NT2/D1 (cell line): ENCODE results near the gene RAMAC.
"Not testable (repeated sequence)": the region's sequence is repeated elsewhere in the genome, so short reads cannot be mapped to it uniquely, and the experiment has no call there.

Experiments
- DNase-seq: peaks from one replicate; pipeline ENCODE4 v3.0.0-alpha.2; 2011; ENCODE audit warnings: low read depth, low spot score
- H3K27me3 ChIP-seq: 2 replicates; pipeline ENCODE4 v1.6.0; 2011; ENCODE audit warnings: mild to moderate bottlenecking; ENCODE audit not compliant: insufficient read length, insufficient read depth
- H3K36me3 ChIP-seq: 2 replicates; pipeline ENCODE4 v1.6.1; 2011; ENCODE audit warnings: mild to moderate bottlenecking, low read length, mixed read lengths; ENCODE audit not compliant: insufficient read depth, insufficient read length
- H3K4me1 ChIP-seq: 2 replicates; pipeline ENCODE4 v1.5.1; 2011; ENCODE audit not compliant: insufficient read depth, insufficient read length
- H3K4me3 ChIP-seq: 2 replicates; pipeline ENCODE4 v1.5.1; 2011; ENCODE audit warnings: low read depth; ENCODE audit not compliant: insufficient read length
- H3K9ac ChIP-seq: 2 replicates; pipeline ENCODE4 v1.6.0; 2011; ENCODE audit warnings: low read depth; ENCODE audit not compliant: insufficient read length
- H3K9me3 ChIP-seq: 2 replicates; pipeline ENCODE4 v1.5.1; 2011; ENCODE audit warnings: mild to moderate bottlenecking, low read length; ENCODE audit not compliant: insufficient read depth
- SUZ12 ChIP-seq: IDR thresholded peaks from 2 replicates; pipeline ENCODE4 v1.6.1; 2011; ENCODE audit not compliant: insufficient read length, insufficient read depth; ENCODE audit errors: extremely low read depth
- YY1 ChIP-seq: IDR thresholded peaks from 2 replicates; pipeline ENCODE4 v1.6.1; 2011; ENCODE audit not compliant: insufficient read length, insufficient read depth
- ZNF274 ChIP-seq: IDR thresholded peaks from 2 replicates; pipeline ENCODE4 v1.6.1; 2011; ENCODE audit warnings: mild to moderate bottlenecking, low read depth, low read length

The RAMAC gene

GRCh38 chr15:82999426-82999825, 13.4 kb downstream of the RAMAC start:
- H3K9ac ChIP-seq, result no peak overlapping the region
- TF ChIP-seq SUZ12 (no peak), YY1 (no peak), ZNF274 (no peak)
- no peaks in the 10 kb centered on the region for H3K4me1 ChIP-seq
- no peak overlapping the region for H3K4me3 ChIP-seq
- no peak for DNase-seq
- H3K27me3 ChIP-seq, result no peaks in the 10 kb centered on the region
- H3K36me3 ChIP-seq, result peaks cover 7% of the 10 kb centered on the region
- H3K9me3 ChIP-seq, result peaks cover 12% of the 10 kb centered on the region; the same call in 1 of the 2 replicates

- no peak overlapping the region for H3K9ac ChIP-seq
- DNase-seq, result no peak
Observed at GRCh38 chr15:82999905-83000671, 14.1 kb downstream of the RAMAC start.

GRCh38 chr15:83000672-83001031, 14.6 kb downstream of the RAMAC start:
- Histone ChIP-seq H3K36me3 (peaks cover 19% of the 10 kb centered on the region), H3K9me3 (peaks cover 12% of the 10 kb centered on the region; the same call in 1 of the 2 replicates)
- H3K27me3 ChIP-seq, H3K4me3 ChIP-seq, H3K9ac ChIP-seq, H3K4me1 ChIP-seq, DNase-seq: not testable (repeated sequence)

More at GRCh38 chr15:82999905-83000671, 14.1 kb downstream of the RAMAC start:
- H3K4me1 ChIP-seq, result no peaks in the 10 kb centered on the region
- no peak overlapping the region for H3K4me3 ChIP-seq
- peaks cover 12% of the 10 kb centered on the region; the same call in 1 of the 2 replicates for H3K9me3 ChIP-seq
- no peaks in the 10 kb centered on the region for H3K27me3 ChIP-seq
- TF ChIP-seq ZNF274 (no peak), YY1 (no peak), SUZ12 (no peak)
- peaks cover 14% of the 10 kb centered on the region for H3K36me3 ChIP-seq

- H3K9me3 ChIP-seq, result peaks cover 25% of the 10 kb centered on the region
- H3K9ac ChIP-seq, result peak overlapping the region; percentile 98
- H3K36me3 ChIP-seq, result peaks cover 42% of the 10 kb centered on the region
- no peak for TF ChIP-seq SUZ12
- TF ChIP-seq YY1, result peak; percentile 43
- no peaks in the 10 kb centered on the region for H3K27me3 ChIP-seq
- DNase-seq, result peak; percentile 66
- peaks cover 4% of the 10 kb centered on the region for H3K4me1 ChIP-seq
- H3K4me3 ChIP-seq, result peak overlapping the region; percentile 99
Observed at GRCh38 chr15:83010709-83011270, 24.8 kb downstream of the RAMAC start.

- peak; percentile 93 for DNase-seq
- Histone ChIP-seq H3K36me3 (peaks cover 48% of the 10 kb centered on the region), H3K4me1 (peaks cover 4% of the 10 kb centered on the region), H3K9ac (peak within 1 kb of the TSS; percentile 98), H3K9me3 (peaks cover 25% of the 10 kb centered on the region), H3K27me3 (no peaks in the 10 kb centered on the region), H3K4me3 (peak within 1 kb of the TSS; percentile 99)
- TF ChIP-seq YY1 (peak; percentile 9), SUZ12 (no peak)
Observed at GRCh38 chr15:83011271-83012075, 25.5 kb downstream of the RAMAC start, which contains the start of gene C15orf40. C15orf40 (minus strand) TSS chr15:83011639; CDS start chr15:83011607, 32 bp downstream.

- H3K4me3 ChIP-seq, result peak overlapping the region; percentile 99
- no peak for DNase-seq
- H3K9me3 ChIP-seq, result peaks cover 25% of the 10 kb centered on the region
- H3K4me1 ChIP-seq, result peaks cover 4% of the 10 kb centered on the region
- peaks cover 48% of the 10 kb centered on the region for H3K36me3 ChIP-seq
- peak overlapping the region; percentile 80 for H3K9ac ChIP-seq
- TF ChIP-seq YY1, result no peak
- H3K27me3 ChIP-seq, result no peaks in the 10 kb centered on the region
Observed at GRCh38 chr15:83012076-83012426, 26.0 kb downstream of the RAMAC start.

GRCh38 chr15:83012636-83013035, 26.6 kb downstream of the RAMAC start:
- peaks cover 49% of the 10 kb centered on the region for H3K36me3 ChIP-seq
- no peak for DNase-seq
- H3K9me3 ChIP-seq, result peaks cover 25% of the 10 kb centered on the region
- TF ChIP-seq YY1 (no peak), SUZ12 (no peak), ZNF274 (no peak)
- peaks cover 4% of the 10 kb centered on the region for H3K4me1 ChIP-seq
- no peak overlapping the region for H3K4me3 ChIP-seq
- no peaks in the 10 kb centered on the region for H3K27me3 ChIP-seq
- H3K9ac ChIP-seq, result no peak overlapping the region
